NCI-H526 (cell line): ENCODE measurements around the gene IFNA8.
"Not testable (repeated sequence)": the region's sequence is repeated elsewhere in the genome, so short reads cannot be mapped to it uniquely, and the experiment has no call there.

Experiments
- DNase-seq, 2 experiments: peaks; one replicate each; lab custom pipeline; 2025; lab: John Stamatoyannopoulos, UW

The IFNA8 gene

DNA sequence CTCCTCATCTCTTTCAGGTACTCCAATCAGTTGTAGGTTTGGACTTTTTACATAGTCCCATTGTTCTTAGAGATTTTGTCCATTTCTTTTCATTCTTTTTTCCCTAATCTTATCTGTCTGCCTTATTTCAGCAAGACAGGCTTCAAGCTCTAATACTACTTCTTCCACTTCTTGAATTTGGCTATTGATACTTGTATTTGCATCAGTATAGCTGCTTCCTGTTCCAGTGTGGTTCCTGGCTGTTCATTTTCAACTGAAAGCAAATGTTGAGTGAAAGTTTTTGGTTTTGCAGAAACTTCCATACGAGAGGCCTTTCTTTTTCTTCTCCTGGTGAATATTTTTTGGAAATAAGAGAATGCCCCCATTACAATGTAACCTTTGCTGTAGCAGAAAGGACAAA is 19.3 kb downstream of the IFNA8 start:
- DNase-seq = no peak

GRCh38 chr9:21429191-21429590 is 20.3 kb downstream of the IFNA8 start:
- DNase-seq = no peak

GRCh38 chr9:21432672-21433425 is 23.9 kb downstream of the IFNA8 start:
- no peak for DNase-seq

- DNase-seq = peak; percentile 23 to 64
These were observed 25.5 kb downstream of the IFNA8 start for GRCh38 chr9:21434202-21435014.

DNA sequence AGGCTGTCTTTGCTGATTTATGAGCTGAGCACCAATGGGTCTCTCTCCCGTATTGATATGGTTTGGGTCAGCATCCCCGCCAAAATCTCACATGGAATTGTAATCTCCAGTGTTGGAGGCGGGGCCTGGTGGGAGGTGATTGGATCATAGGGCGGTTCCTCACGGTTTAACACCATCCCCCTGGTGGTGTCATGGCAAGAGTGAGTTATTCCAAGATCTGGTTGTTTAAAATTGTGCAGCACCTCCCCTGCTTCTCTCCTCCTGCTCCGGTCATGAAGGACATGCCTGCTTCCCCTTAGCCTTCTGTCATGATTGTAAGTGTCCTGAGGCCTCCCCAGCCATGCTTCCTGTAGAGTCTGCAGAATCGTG is 26.1 kb downstream of the IFNA8 start:
- not testable (repeated sequence) for DNase-seq

DNA sequence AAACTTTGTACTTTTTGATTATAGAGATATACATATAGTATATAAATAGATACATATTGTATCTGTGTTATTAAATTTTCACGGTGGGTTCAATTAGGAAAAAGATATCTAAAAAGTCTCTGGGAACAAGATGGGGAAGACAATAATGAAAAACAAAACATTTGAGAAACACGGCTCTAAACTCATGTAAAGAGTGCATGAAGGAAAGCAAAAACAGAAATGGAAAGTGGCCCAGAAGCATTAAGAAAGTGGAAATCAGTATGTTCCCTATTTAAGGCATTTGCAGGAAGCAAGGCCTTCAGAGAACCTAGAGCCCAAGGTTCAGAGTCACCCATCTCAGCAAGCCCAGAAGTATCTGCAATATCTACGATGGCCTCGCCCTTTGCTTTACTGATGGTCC is 31.2 kb downstream of the IFNA8 start, which contains the start of gene IFNA1:
Gene IFNA1 (plus strand): TSS at position 301 of the 400 bp plus-strand sequence. CDS start 69 bp downstream, at position 370.
- DNase-seq = no peak

- DNase-seq = no peak
These were observed 35.1 kb downstream of the IFNA8 start for GRCh38 chr9:21443849-21444625.

DNA sequence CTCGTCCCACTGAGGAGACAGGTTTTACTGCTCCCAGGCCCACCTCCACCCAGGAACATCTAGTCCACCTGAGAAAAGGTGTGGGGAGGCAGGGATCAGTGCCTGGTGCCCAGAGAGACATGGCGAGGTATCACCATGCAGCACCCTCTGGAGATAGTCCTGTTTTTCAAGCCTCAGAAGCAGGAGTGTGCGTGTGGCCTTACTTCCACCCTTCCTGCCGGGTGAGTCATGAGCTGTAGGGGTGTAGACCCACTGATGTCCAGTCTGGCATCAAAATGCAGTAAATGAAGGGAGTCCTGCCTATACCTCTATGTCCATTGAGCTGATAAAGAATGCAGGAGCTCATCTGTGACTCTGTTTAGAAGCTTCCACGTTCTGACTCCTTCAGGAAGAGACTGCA is 40.4 kb downstream of the IFNA8 start:
- DNase-seq = not testable (repeated sequence)

- DNase-seq = no peak
These were observed 41.9 kb downstream of the IFNA8 start for GRCh38 chr9:21450733-21451394.

- no peak for DNase-seq
These were observed 43.8 kb downstream of the IFNA8 start for GRCh38 chr9:21452681-21453080.

DNA sequence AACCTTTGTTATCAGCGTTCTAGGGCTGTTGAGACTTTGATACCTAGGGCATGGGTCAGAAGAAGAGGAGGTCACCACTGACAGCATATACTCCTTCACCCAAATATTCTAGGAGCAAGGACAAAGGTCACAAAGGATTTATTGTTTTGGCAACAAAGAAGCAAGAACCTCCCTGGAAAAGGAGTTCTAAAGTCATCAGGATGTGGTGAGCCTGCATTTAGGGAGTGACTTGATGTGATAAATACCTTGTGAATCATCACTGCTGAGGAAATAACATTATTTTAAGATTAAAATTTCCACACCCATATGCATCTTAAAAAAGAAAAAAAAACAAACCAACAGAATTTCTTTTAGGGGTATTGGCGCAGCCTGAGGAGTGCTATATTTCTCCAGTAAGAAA is 45.2 kb downstream of the IFNA8 start:
- no peak for DNase-seq

DNA sequence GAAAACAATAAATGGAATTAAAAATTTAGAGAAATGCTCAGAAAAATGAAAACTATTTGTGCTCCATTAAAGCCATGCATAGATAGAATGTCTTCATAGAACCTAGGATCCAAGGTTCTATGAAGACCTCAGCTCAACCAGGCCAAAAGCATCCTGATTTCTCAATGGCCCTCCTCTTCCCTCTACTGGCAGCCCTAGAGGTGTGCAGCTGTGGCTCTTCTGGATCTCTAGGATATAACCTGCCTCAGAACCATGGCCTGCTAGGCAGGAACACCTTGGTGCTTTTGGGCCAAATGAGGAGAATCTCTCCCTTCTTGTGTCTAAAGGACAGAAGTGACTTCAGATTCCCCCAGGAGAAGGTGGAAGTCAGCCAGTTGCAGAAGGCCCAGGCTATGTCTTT is 46.4 kb downstream of the IFNA8 start:
- peak; percentile 5 to 47 for DNase-seq
